Endothelial cell of umbilical vein (primary cell): ENCODE data around the gene RBM22. TPM values are rescaled to one million over a fixed set of nuclear protein-coding genes. Genes with fewer than 3 reads are reported as not detected.
A peak's percentile ranks its signal among the peaks of the same experiment; 100 is the strongest.

Experiments
- BruUV-seq: library from RNA; stranded (reverse); fragments of 400-500 nt; replicated peaks from 2 replicates; lab custom pipeline; 2021; lab: Mats Ljungman, UMichigan
- CTCF ChIA-PET: fragments of 300-600, 350-600 bp; sonication (Branson Sonifier 250); formaldehyde crosslinking; loops from one replicate; lab custom pipeline; 2021; ENCODE audit warnings: antibody characterized with exemption, inconsistent platforms; lab: Charles Lee
- POLR2A ChIA-PET: fragments of 300-600, 350-600 bp; sonication (Branson Sonifier 250); formaldehyde crosslinking; loops from one replicate; lab custom pipeline; 2021; ENCODE audit warnings: antibody characterized with exemption, inconsistent platforms; lab: Charles Lee
- DNase-seq: peaks from one replicate; pipeline ENCODE4 v3.0.0-alpha.2; 2011; ENCODE audit warnings: low read depth, low spot score
- FAIRE-seq: peaks from 2 replicates; lab custom pipeline; 2011; peaks lifted over from hg19 to GRCh38; lab: Jason Lieb, UNC
- H2AFZ ChIP-seq: 2 replicates; pipeline ENCODE4 v1.6.0; 2012; ENCODE audit warnings: low read depth, low read length, control low read depth, inconsistent platforms
- H3K27ac ChIP-seq: 2 replicates; pipeline ENCODE4 v1.5.1; 2011; ENCODE audit warnings: low read depth, mild to moderate bottlenecking, control low read depth, low read length, moderate library complexity; ENCODE audit not compliant: insufficient read depth
- H3K27me3 ChIP-seq, 2 experiments: 2 replicates each; pipeline versions ENCODE4 v1.6.0 to v1.6.1; 2011; ENCODE audit warnings: low read length in 2 of 2, mixed read lengths in 1 of 2; ENCODE audit not compliant: control insufficient read depth in 2 of 2, insufficient read depth in 2 of 2
- H3K36me3 ChIP-seq, 2 experiments: 2 replicates in 1 of 2; 3 replicates in 1 of 2; pipeline ENCODE4 v1.5.1; 2011; ENCODE audit warnings: low read length in 2 of 2, mild to moderate bottlenecking in 1 of 2, moderate library complexity in 1 of 2; ENCODE audit not compliant: control insufficient read depth in 2 of 2, insufficient read depth in 2 of 2; ENCODE audit errors: extremely low read depth in 1 of 2
- H3K4me1 ChIP-seq: 3 replicates; pipeline ENCODE4 v1.5.1; 2011; ENCODE audit warnings: mild to moderate bottlenecking, low read length; ENCODE audit not compliant: control insufficient read depth, insufficient read depth; ENCODE audit errors: extremely low read depth
- H3K4me2 ChIP-seq: 2 replicates; pipeline ENCODE4 v1.6.1; 2011; ENCODE audit warnings: low read length, control low read depth, mixed read lengths; ENCODE audit not compliant: insufficient read depth
- H3K4me3 ChIP-seq, 3 experiments: fragments of 200-600 bp in 1 of 3; sonication (generic), shearing (Covaris generic) in 1 of 3; replicated peaks in 1 of 3; 2 replicates each; pipeline ENCODE4 v1.5.1; 2011 to 2016; ENCODE audit warnings: control low read depth in 3 of 3, low read length in 3 of 3, mild to moderate bottlenecking in 2 of 3, inconsistent platforms in 1 of 3, low read depth in 1 of 3, moderate library complexity in 1 of 3; ENCODE audit not compliant: insufficient read depth in 1 of 3
- H3K79me2 ChIP-seq: 2 replicates; pipeline ENCODE4 v1.6.0; 2012; ENCODE audit warnings: low read length, inconsistent platforms; ENCODE audit not compliant: control insufficient read depth, insufficient read depth
- H3K9ac ChIP-seq: replicated peaks from 2 replicates; pipeline ENCODE3; 2011; ENCODE audit warnings: low read length, control low read depth; ENCODE audit not compliant: insufficient read depth; ENCODE audit errors: extremely low read depth
- H3K9me1 ChIP-seq: replicated peaks from 3 replicates; pipeline ENCODE4 v1.6.0; 2011; ENCODE audit warnings: mild to moderate bottlenecking, low read length; ENCODE audit not compliant: control insufficient read depth, insufficient read depth; ENCODE audit errors: extremely low read depth
- H3K9me3 ChIP-seq: replicated peaks from 2 replicates; pipeline ENCODE4 v1.5.1; 2012; ENCODE audit warnings: low read length, inconsistent platforms; ENCODE audit not compliant: control insufficient read depth, insufficient read depth
- H4K20me1 ChIP-seq: replicated peaks from 2 replicates; pipeline ENCODE3; 2011; ENCODE audit warnings: mild to moderate bottlenecking, low read length; ENCODE audit not compliant: control insufficient read depth, insufficient read depth; ENCODE audit errors: extremely low read depth
- EZH2 ChIP-seq: IDR thresholded peaks from 2 replicates; pipeline ENCODE4 v1.6.1; 2012; ENCODE audit warnings: borderline replicate concordance, low read depth, mild to moderate bottlenecking, moderate library complexity, low read length, inconsistent platforms; ENCODE audit not compliant: severe bottlenecking
- FOS ChIP-seq: IDR thresholded peaks from 2 replicates; pipeline ENCODE4 v1.6.1; 2011; ENCODE audit warnings: mild to moderate bottlenecking, low read length, moderate library complexity, borderline replicate concordance; ENCODE audit not compliant: insufficient read depth
- GATA2 ChIP-seq: IDR thresholded peaks from 2 replicates; pipeline ENCODE4 v1.7.0; 2011; ENCODE audit warnings: low read depth, mild to moderate bottlenecking, moderate library complexity, mixed read lengths, low read length; ENCODE audit not compliant: insufficient read length, insufficient read depth
- POLR2A ChIP-seq: IDR thresholded peaks from 2 replicates; pipeline ENCODE4 v1.6.1; 2012; ENCODE audit warnings: low read depth, mild to moderate bottlenecking, control low read depth, low read length
- dilution Hi-C: fragments of 300-500 bp; cut with MboI; formaldehyde crosslinking; loops from one replicate; pipeline ENCODE4 v1.15.0; 2019; ENCODE audit warnings: low sequenced_read_pairs; ENCODE audit not compliant: extremely low pct_ligation_motif_present
- intact Hi-C: fragments of 100-400 bp; cut with micrococcal nuclease; formaldehyde crosslinking; loops from one replicate; pipeline ENCODE4 v1.10.0; 2022
- polyA plus RNA-seq, 4 experiments: library from polyadenylated mRNA; depleted of rRNA in 3 of 4; stranded (reverse) in 3 of 4; unstranded in 1 of 4; fragments of >200 nt; gene quantifications; 2 replicates each; pipeline versions ENCODE4 v1.2.1 to v1.2.3, GENCODE V29; 2011 to 2012; ENCODE audit warnings: missing spikeins in 1 of 4
- total RNA-seq: library from RNA; stranded (reverse); gene quantifications from 2 replicates; pipeline ENCODE4 v1.2.3, GENCODE V29; 2021

Gene RBM22
- total and polyA plus RNA-seq, 2 donors (not counting 3 experiments of a cell fraction or from before 2014, with no cell fraction given), result 41.8 to 51.2 TPM

DNA sequence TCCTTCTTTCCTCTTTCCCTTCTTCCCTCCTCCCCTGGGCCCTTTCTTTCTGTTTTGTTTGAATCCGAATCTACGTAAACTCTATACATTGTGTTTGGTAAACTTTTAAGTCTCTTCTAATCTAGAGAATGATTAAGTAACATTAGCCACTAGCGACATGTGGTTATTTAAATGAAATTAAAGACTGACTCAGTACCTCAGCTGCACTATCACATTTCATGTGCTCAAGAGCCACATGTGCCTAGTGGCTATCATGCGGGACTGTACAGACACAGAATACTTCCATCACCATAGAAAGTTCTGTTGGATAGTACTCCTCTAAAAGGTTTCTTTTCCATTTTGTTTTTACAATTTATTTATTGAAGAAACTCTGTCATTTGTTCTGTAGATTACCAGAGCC, 29.0 kb upstream of the RBM22 start:
- ChIA-PET POLR2A (no interaction called here), CTCF (no interaction called here)
- BruUV-seq, result no TSS peak
- dilution Hi-C loops (no loop called here), intact Hi-C loops (no loop called here)
- no peaks in the 10 kb centered on the region for H3K27me3 ChIP-seq
- H3K9ac ChIP-seq, result no peak overlapping the region
- H4K20me1 ChIP-seq, result no peaks in the 10 kb centered on the region
- H3K27ac ChIP-seq, result no peak overlapping the region
- H3K9me3 ChIP-seq, result no peaks in the 10 kb centered on the region
- no peak for FAIRE-seq
- no peak overlapping the region for H3K4me3 ChIP-seq
- H3K79me2 ChIP-seq, result peaks cover 4% of the 10 kb centered on the region
- H2AFZ ChIP-seq, result no peak overlapping the region
- H3K4me1 ChIP-seq, result no peaks in the 10 kb centered on the region
- DNase-seq, result no peak
- TF ChIP-seq EZH2 (no peak), POLR2A (no peak)
- H3K4me2 ChIP-seq, result no peak overlapping the region
- H3K9me1 ChIP-seq, result no peaks in the 10 kb centered on the region
- H3K36me3 ChIP-seq, result peaks cover 12 to 22% of the 10 kb centered on the region in 2 experiments

DNA sequence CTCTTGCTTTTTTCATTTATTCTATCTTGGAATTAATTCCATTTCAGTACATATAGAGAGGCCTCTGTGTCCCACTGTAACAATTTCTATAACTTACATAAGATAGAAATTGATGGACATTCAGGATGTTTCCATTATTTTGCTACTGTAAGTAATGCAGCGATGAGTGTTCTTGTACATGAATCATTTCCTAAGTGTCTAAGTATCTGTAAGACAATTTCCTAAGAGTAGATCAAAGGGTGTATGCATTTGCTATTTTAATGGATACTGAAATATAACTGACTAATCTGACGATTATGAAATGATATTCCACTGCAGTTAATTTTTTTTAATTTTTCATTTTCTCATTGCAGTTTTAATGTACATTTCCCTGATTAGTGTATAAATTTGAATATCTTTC, 23.0 kb upstream of the RBM22 start:
- Histone ChIP-seq H3K27me3 (no peaks in the 10 kb centered on the region), H3K4me1 (peaks cover 10% of the 10 kb centered on the region), H3K27ac (no peak overlapping the region), H3K4me2 (no peak overlapping the region), H3K79me2 (no peaks in the 10 kb centered on the region), H3K9ac (no peak overlapping the region), H2AFZ (no peak overlapping the region), H3K36me3 (peaks cover 14 to 21% of the 10 kb centered on the region in 2 experiments), H4K20me1 (no peaks in the 10 kb centered on the region), H3K4me3 (no peak overlapping the region), H3K9me1 (no peaks in the 10 kb centered on the region), H3K9me3 (no peaks in the 10 kb centered on the region)
- ChIA-PET POLR2A (no interaction called here), CTCF (no interaction called here)
- intact Hi-C loops (no loop called here), dilution Hi-C loops (no loop called here)
- DNase-seq (no peak), FAIRE-seq (no peak)
- no peak for TF ChIP-seq GATA2
- TF ChIP-seq FOS, result peak; percentile 15
- no TSS peak for BruUV-seq
